Liver (tissue), 9 donors: Measurements from ENCODE around the gene LRRC26. TPM values are rescaled to one million over a fixed set of nuclear protein-coding genes. Genes with fewer than 3 reads are reported as not detected.

ENCODE experiments used
- DNase-seq: peaks from one replicate; pipeline ENCODE4 v3.0.0-alpha.2; 2017; ENCODE audit warnings: low spot score
- H3K27ac ChIP-seq, 2 donors: one replicate each; pipeline ENCODE4 v1.7.0; 2013; ENCODE audit warnings: inconsistent platforms in 2 of 2, low read length in 2 of 2, control low read depth in 1 of 2, low read depth in 1 of 2, mild to moderate bottlenecking in 1 of 2
- H3K27me3 ChIP-seq, 4 donors: one replicate each; pipeline versions ENCODE4 v1.6.1 to v1.7.0; 2013; ENCODE audit warnings: low read length in 3 of 4, inconsistent platforms in 1 of 4, mild to moderate bottlenecking in 1 of 4, moderate library complexity in 1 of 4; ENCODE audit not compliant: control insufficient read depth in 4 of 4, insufficient read depth in 4 of 4
- H3K36me3 ChIP-seq, 4 donors: one replicate each; pipeline versions ENCODE4 v1.6.1 to v1.7.0; 2013; ENCODE audit warnings: low read length in 3 of 4, mild to moderate bottlenecking in 3 of 4, low read depth in 1 of 4, moderate library complexity in 1 of 4; ENCODE audit not compliant: control insufficient read depth in 4 of 4, insufficient read depth in 3 of 4
- H3K4me1 ChIP-seq, 4 donors: one replicate each; pipeline versions ENCODE4 v1.6.1 to v1.7.0; 2013; ENCODE audit warnings: low read length in 3 of 4, mild to moderate bottlenecking in 3 of 4, moderate library complexity in 1 of 4; ENCODE audit not compliant: control insufficient read depth in 4 of 4, insufficient read depth in 4 of 4
- H3K4me3 ChIP-seq, 3 donors: one replicate each; pipeline versions ENCODE4 v1.6.1 to v1.7.0; 2013; ENCODE audit warnings: low read length in 3 of 3, control low read depth in 1 of 3, low read depth in 1 of 3, mild to moderate bottlenecking in 1 of 3
- H3K9ac ChIP-seq, 2 donors: one replicate each; pipeline ENCODE4 v1.7.0; 2013; ENCODE audit warnings: low read length in 2 of 2, mild to moderate bottlenecking in 2 of 2, moderate library complexity in 2 of 2, control low read depth in 1 of 2, low read depth in 1 of 2
- H3K9me3 ChIP-seq, 4 donors: one replicate each; pipeline versions ENCODE4 v1.6.1 to v1.7.0; 2013; ENCODE audit warnings: low read length in 3 of 4; ENCODE audit not compliant: control insufficient read depth in 4 of 4
- FOXA1 ChIP-seq: IDR thresholded peaks from 2 replicates; pipeline ENCODE4 v1.6.1; 2016; ENCODE audit warnings: antibody characterized with exemption
- GABPA ChIP-seq, 2 donors: IDR thresholded peaks in 1 of 2; conservative IDR thresholded peaks in 1 of 2; 2 replicates each; pipeline ENCODE4 v1.6.1; 2016; ENCODE audit warnings: antibody characterized with exemption in 2 of 2, mild to moderate bottlenecking in 1 of 2, moderate library complexity in 1 of 2
- HNF4G ChIP-seq: IDR thresholded peaks from 2 replicates; pipeline ENCODE4 v1.6.1; 2016; ENCODE audit warnings: antibody characterized with exemption
- JUND ChIP-seq, 2 donors: IDR thresholded peaks; 2 replicates each; pipeline ENCODE4 v1.6.1; 2016; ENCODE audit warnings: antibody characterized with exemption in 2 of 2
- NR2F2 ChIP-seq: IDR thresholded peaks from 2 replicates; pipeline ENCODE4 v1.6.1; 2016; ENCODE audit warnings: antibody characterized with exemption
- REST ChIP-seq: IDR thresholded peaks from 2 replicates; pipeline ENCODE4 v1.6.1; 2016; ENCODE audit warnings: antibody characterized with exemption, mild to moderate bottlenecking
- RXRA ChIP-seq, 2 donors: IDR thresholded peaks; 2 replicates each; pipeline ENCODE4 v1.6.1; 2017 to 2018; ENCODE audit warnings: antibody characterized with exemption in 2 of 2, mild to moderate bottlenecking in 1 of 2
- SP1 ChIP-seq: IDR thresholded peaks from 2 replicates; pipeline ENCODE4 v1.6.1; 2018; ENCODE audit warnings: antibody characterized with exemption, mild to moderate bottlenecking
- TAF1 ChIP-seq: conservative IDR thresholded peaks from 2 replicates; pipeline ENCODE4 v1.6.1; 2016; ENCODE audit warnings: antibody characterized with exemption, mild to moderate bottlenecking
- YY1 ChIP-seq: IDR thresholded peaks from 2 replicates; pipeline ENCODE4 v1.6.1; 2016; ENCODE audit warnings: antibody characterized with exemption, mild to moderate bottlenecking
- WGBS: extraction: QIAGEN DNeasy Blood & Tissue Kit; methylation state at CpG from one replicate; pipeline ENCODE4 v1.1.7; 2013; 5-methylcytosine and 5-hydroxymethylcytosine counted together
- polyA plus RNA-seq, 2 donors: library from polyadenylated mRNA; stranded (reverse) in 1 of 2; unstranded in 1 of 2; fragments of 200-250 nt in 1 of 2; fragments of >200 nt in 1 of 2; fragmentation: Nextera tagmentation in 1 of 2; extraction: Ambion mirVana in 1 of 2; gene quantifications; one replicate each; pipeline versions ENCODE4 v1.2.1 to v1.2.3, GENCODE V29; 2013 to 2015
- total RNA-seq, 2 donors: library from RNA; depleted of rRNA; stranded (reverse); fragments of >200 nt; gene quantifications; one replicate each; pipeline ENCODE4 v1.2.3, GENCODE V29; 2014
- TF ChIP-seq, protein P1 (sequence below): fragments of 150-350 bp; IDR thresholded peaks from 2 replicates; pipeline ENCODE4 v1.5.1; 2017; ENCODE audit warnings: improper control_type of control experiment, low read depth, low read length; ENCODE audit not compliant: missing input control
- TF ChIP-seq, protein P2 (sequence below): IDR thresholded peaks from 2 replicates; pipeline ENCODE4 v1.6.1; 2016; ENCODE audit warnings: antibody characterized with exemption
- TF ChIP-seq, protein P3 (sequence below): IDR thresholded peaks from 2 replicates; pipeline ENCODE4 v1.6.1; 2016; ENCODE audit warnings: antibody characterized with exemption
- donor health status: healthy.
- donor health status: healthy.
- donor health status: healthy.
- donor health status: healthy.
- donor health status: healthy.

LRRC26 gene
- total and polyA plus RNA-seq, 4 donors = 0.09 to 0.17 TPM; not detected in 2

DNA sequence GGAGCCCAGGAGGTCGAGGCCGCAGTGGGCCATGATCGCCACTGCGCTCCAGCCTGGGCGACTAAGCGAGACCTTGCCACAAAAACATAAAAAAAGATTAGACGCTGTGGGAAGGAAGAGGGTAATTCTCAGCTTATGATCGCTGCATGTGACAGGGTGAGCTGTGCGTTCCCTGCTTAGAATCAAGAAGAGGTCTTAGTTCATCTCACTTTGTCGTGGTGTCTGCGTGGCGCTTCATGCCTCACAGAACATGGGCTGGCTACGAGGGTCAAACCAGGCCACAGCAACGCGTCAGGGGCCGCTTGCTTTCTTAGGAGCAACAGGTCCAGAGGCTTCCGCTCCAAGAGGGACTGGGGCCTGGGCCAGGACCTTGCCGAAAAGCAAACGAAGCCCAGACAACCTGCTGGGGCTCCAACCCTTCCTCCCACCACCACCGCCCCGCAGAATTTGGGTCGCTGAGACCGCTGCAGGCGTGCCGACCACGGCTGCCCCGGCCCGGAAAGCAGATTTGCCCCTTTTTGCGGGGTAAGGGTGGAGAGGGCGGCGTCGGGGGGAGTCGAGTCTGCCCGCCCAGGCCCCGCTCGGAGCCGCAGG lies 40.9 kb downstream of the LRRC26 start:
- no peaks in the 10 kb centered on the region for H3K27me3 ChIP-seq
- 29% methylated on average over 37 of the region's 37 CpGs for WGBS
- H3K4me1 ChIP-seq = peaks cover 6 to 28% (median 17%) of the 10 kb centered on the region in 4 donors
- DNase-seq = no peak
- TF ChIP-seq JUND (IDR thresholded peaks at IDR 0.05) = no peak
- TF ChIP-seq, protein P1, sequence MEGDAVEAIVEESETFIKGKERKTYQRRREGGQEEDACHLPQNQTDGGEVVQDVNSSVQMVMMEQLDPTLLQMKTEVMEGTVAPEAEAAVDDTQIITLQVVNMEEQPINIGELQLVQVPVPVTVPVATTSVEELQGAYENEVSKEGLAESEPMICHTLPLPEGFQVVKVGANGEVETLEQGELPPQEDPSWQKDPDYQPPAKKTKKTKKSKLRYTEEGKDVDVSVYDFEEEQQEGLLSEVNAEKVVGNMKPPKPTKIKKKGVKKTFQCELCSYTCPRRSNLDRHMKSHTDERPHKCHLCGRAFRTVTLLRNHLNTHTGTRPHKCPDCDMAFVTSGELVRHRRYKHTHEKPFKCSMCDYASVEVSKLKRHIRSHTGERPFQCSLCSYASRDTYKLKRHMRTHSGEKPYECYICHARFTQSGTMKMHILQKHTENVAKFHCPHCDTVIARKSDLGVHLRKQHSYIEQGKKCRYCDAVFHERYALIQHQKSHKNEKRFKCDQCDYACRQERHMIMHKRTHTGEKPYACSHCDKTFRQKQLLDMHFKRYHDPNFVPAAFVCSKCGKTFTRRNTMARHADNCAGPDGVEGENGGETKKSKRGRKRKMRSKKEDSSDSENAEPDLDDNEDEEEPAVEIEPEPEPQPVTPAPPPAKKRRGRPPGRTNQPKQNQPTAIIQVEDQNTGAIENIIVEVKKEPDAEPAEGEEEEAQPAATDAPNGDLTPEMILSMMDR = no peak
- no peak for TF ChIP-seq REST
- TF ChIP-seq FOXA1 = no peak
- TF ChIP-seq GABPA (IDR thresholded peaks at IDR 0.05 in 1 of 2, conservative IDR thresholded peaks at IDR 0.05 in 1 of 2) = no peak
- no peak for TF ChIP-seq RXRA (IDR thresholded peaks at IDR 0.05)
- no peak for TF ChIP-seq TAF1
- TF ChIP-seq YY1 = no peak
- H3K36me3 ChIP-seq = no peaks in the 10 kb centered on the region
- H3K27ac ChIP-seq = peak overlapping the region in 1 of 2 donors; percentile 20
- peak overlapping the region; percentile 64 to 81 (median 77) for H3K4me3 ChIP-seq
- H3K9ac ChIP-seq = peak overlapping the region in 1 of 2 donors; percentile 16
- peaks cover 0 to 1% (median 0%) of the 10 kb centered on the region in 4 donors for H3K9me3 ChIP-seq

DNA sequence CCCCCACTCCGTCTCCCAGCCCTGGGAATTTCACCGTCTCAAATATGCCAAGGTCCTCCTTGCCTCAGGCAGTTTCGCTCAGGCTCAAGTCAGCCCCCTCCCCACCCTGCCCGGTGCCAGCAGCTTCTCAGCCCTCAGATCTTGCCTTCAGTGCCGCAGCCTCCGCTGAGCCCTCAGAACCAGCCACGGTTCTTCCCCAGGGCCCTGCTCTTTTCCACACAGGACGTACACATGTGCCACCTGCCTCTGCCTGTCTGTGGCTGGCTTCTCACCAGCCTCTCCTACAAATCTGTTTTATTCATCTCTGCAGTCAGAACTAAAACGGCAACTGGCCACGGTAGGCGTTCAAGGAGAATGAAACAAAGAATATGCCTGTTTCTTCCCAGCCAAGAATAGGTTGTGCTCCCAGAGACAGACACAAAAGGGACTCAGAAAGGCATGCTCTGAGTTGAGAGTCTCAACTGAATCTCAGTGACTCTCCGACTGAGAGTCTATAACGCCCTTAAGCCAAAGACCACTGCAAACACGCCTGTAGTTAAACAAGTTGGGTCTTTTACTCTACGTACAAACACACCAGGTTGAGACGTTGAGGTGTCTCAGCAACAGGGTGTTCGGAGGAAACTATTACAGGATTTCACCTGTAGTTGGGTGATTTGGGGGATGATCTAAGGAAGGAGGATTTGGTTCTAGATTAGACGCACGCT lies 41.5 kb downstream of the LRRC26 start:
- H3K4me1 ChIP-seq = peaks cover 6 to 28% (median 17%) of the 10 kb centered on the region in 4 donors
- no peak overlapping the region for H3K9ac ChIP-seq
- TF ChIP-seq REST = no peak
- no peak for TF ChIP-seq NR2F2
- TF ChIP-seq HNF4G = no peak
- TF ChIP-seq SP1 = no peak
- TF ChIP-seq, protein P2, sequence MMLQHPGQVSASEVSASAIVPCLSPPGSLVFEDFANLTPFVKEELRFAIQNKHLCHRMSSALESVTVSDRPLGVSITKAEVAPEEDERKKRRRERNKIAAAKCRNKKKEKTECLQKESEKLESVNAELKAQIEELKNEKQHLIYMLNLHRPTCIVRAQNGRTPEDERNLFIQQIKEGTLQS = no peak
- TF ChIP-seq YY1 = no peak
- TF ChIP-seq, protein P3, sequence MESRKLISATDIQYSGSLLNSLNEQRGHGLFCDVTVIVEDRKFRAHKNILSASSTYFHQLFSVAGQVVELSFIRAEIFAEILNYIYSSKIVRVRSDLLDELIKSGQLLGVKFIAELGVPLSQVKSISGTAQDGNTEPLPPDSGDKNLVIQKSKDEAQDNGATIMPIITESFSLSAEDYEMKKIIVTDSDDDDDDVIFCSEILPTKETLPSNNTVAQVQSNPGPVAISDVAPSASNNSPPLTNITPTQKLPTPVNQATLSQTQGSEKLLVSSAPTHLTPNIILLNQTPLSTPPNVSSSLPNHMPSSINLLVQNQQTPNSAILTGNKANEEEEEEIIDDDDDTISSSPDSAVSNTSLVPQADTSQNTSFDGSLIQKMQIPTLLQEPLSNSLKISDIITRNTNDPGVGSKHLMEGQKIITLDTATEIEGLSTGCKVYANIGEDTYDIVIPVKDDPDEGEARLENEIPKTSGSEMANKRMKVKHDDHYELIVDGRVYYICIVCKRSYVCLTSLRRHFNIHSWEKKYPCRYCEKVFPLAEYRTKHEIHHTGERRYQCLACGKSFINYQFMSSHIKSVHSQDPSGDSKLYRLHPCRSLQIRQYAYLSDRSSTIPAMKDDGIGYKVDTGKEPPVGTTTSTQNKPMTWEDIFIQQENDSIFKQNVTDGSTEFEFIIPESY = no peak
- TF ChIP-seq RXRA (IDR thresholded peaks at IDR 0.05) = no peak
- TF ChIP-seq JUND (IDR thresholded peaks at IDR 0.05) = no peak
- no peak for TF ChIP-seq FOXA1
- no peak for TF ChIP-seq GABPA (IDR thresholded peaks at IDR 0.05 in 1 of 2, conservative IDR thresholded peaks at IDR 0.05 in 1 of 2)
- no peaks in the 10 kb centered on the region for H3K36me3 ChIP-seq
- peak overlapping the region in 1 of 3 donors; percentile 64 for H3K4me3 ChIP-seq
- no peak overlapping the region for H3K27ac ChIP-seq
- 68% methylated on average over 19 of the region's 19 CpGs for WGBS
- peaks cover 0 to 1% (median 0%) of the 10 kb centered on the region in 4 donors for H3K9me3 ChIP-seq
- DNase-seq = no peak
- no peaks in the 10 kb centered on the region for H3K27me3 ChIP-seq
